ENCODE measurements around the gene LSR.
"Not testable (repeated sequence)": the region's sequence is repeated elsewhere in the genome, so short reads cannot be mapped to it uniquely, and the experiment has no call there.

LSR gene

DNA sequence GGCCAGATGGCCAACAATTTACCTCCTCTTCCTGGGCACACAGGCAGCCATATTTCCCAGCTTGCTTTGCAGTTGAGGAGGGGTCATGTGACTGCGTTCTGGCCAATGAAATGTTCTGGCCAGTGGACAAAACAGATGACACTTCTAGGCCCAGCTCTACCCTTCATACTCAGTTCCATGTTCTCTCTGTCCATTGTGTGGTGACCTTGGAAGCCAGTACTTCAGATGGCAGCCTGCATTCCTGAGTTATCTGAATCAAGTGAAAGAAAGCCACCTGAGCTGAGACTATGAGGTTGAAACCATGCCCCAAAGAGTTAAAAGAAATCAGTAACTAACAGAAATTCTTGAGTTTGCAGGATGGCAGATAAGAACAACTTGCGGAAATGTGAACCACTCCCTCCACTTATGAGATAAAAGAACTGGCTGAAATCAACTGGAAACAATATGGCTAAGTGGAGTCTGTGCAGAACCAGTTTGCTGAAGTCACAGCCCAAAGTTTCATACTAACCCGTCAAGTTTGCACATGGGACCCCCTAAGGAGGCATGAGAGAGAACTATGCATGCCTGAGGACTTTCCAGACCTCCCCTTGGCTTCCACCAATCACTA, 28.4 kb upstream of the LSR start:
- no peak for DNase-seq

GRCh38 chr19:35220973-35221590, 27.7 kb upstream of the LSR start:
- DNase-seq = not testable (repeated sequence)

DNA sequence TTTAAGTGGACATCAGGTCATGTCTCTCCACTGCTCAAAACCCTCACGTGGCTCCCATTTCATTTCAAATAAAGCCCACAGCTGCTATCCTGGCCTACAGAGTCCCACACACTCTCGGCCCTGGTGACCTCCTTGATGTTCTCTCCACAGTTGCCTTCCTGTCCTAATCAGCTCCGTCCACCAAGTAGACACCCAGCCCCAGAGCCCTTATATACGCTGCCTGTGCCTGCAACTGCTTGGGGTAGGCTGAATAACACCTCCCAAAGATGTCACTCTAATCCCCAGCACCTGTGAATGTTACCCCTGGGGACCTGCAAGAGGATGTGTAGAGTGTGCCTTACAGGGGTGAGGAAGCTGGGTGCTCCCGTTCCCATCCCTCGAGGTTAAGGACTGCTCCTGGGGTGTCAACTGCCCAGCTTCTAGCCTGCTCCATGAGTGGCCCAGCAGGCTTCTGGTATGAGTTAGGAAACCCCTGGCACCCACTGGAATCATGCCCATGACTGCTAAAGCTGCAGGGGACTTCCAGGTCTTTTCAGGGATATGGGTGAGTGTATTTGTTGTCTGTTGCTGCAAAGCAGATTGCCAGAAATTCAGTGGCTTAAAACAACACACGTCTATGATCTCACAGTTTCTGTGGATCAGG, 26.3 kb upstream of the LSR start:
- DNase-seq = no peak

DNA sequence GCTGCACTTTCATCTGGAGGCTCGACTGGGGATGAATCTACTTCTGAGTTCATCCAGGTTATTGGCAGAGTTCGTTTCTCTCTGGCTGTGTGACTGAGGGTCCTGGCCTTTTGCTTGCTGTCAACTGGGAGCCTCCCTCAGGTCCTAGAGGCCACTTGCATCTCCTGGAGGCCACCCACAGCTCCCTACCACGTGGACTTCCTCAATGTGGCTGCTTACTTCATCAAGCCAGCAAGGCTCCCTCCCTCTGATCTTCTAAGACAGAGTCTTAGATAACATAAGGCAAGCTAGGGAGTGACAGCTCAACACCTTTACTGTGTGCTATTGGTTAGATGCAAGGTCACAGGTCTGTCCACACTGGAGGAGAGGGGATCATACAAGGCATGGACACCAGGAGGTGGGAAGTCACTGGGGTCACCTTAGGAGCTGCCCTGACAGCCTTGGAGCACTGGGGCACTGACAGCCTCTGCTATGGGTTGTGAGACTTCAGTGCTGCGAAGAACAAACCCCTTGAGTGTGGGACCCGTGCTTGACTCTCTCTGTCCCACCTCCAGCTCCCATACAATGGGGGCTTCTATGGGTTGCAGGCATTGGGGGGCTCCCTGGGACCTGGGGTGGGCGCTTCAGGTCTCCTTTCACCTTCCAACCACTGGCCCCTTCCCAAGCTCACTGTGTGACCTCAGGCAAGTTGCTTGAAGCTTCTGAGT, 25.6 kb upstream of the LSR start:
- no peak for DNase-seq

DNA sequence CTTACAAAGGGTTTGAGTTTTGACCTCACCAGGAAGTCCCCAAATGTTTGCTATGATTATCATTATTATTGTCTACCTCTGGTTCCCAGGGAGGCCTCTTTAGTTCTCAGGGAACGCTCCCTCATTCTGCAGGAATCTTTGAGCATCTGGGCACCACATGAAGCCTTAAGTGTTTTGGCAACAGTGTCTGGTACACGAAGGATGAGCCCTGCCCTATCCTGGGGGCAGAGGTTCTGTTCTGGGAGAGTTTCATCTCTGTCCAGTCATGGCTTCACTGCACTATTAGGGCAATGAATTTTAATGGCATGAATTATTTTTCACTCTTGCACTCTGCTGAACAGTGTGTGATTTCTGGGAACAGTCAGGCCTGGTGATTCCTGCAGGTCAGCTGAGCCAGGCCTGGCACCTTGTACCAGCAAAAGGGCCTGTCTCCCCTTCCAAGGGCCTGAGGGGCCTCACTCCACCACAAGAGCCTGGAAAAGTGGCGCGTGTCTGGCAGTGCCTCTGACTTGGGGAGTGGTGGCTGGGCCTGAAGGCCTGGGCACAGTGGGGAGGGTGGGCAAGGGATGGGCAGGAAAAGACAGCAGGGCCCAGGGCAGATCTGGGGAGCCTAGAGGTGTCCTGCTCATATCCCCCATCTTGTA, 24.8 kb upstream of the LSR start:
- no peak for DNase-seq

DNA sequence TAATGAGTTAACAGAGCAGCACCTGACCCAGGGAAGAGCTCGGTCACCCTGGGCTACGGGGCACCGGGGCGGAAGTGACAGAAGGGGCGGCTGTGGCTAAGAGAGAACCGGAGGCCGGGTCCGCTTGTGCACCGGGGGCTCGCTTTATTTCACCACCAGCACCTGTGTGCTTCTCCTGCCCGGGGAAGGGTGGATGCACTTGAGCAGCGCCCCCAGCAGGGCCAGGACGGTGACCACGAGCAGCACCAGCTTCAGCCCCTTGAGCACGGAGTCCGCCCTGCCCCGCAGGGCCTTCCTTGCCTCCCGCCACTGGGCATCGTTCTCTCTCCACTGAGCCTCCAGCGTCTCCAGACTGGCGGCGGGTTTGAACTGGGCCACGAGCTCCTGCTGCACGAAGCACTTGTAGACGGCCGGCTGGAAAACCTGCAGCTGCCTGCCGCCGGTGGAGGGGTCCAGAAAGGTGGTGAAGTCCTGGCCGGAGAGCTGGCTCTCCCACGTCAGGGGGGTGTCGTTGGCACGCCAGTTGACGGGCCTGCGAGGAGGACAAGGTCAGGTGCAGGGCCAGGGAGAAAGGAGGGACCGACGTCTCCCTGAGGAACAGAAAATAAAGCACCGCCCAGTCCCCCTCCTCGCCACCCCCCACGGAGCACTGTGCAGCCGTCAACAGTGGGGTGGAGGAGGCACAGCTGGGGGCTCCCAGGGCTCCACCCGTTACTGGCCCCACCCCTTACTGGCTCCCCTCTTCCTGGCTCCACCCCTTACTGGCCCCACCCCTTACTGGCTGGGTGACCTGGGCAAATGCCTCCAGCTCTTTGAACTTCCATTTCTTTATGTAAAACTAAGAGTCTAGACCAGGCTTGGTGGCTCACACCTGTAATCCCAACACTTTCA, 23.9 kb upstream of the LSR start:
- no peak for DNase-seq

- DNase-seq = no peak
Observed at GRCh38 chr19:35225951-35226350, 22.9 kb upstream of the LSR start.

- no peak for DNase-seq
Observed at GRCh38 chr19:35226748-35227147, 22.1 kb upstream of the LSR start.

DNA sequence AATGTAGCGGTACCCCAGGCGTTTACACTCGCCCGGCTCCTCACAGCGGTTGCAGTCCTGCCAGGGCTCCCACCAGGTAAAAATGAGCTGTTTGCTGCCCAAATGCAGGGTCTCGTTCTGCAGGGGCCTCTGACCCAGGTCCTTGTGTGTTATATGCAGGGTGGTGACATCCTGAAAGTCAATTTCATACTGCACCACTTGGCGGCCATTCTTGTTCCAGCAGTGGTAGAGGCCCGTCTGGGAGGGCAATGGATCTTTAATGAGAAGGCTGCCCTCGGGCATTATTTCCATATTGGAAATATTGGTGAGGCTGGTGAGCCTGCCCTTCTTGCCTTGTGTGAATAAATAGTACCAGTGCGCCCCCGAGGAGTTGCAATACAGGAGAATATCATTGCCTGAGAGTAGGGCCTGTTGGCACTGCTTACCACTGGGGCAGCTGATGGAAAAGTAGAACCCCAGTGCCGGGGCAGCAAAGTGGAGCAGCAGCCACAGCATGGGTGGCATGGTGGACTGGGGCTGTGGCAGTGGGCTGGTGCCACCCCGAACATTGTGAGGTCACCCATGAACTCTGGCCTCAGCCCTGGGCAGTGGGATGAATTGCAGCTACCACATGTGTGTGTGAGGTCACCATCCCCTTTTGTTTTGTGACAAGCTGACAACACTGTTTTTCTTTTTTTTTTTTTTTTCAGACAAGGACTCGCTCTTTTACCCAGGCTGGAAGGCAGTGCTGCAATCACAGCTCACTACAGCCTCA, 20.4 kb upstream of the LSR start, which contains the start of gene FAM187B:
Gene FAM187B (minus strand): TSS at position 563 of the 754 bp plus-strand sequence. CDS start 59 bp downstream, at position 504.
- no peak for DNase-seq

DNA sequence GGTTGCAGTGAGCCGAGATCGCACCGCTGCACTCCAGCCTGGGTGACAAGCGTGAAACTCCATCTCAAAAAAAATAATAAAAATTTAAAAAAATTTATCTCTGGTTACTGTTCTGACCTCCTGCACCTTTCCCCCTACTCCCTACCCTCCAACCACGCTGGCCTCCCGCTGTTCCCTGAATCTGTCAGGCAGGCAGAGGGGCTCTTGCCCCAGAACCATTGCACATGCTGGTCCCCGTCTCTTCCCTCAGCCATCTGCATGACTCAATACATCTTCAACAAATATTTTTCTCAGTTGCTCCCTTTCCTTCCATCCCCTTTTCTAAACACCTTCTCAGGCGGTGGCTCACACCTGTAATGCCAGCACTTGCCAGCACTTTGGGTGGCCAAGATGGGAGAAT, 19.2 kb upstream of the LSR start:
- DNase-seq = no peak

- no peak for DNase-seq
Observed at GRCh38 chr19:35231956-35232645, 16.7 kb upstream of the LSR start.

GRCh38 chr19:35232912-35233311, 15.9 kb upstream of the LSR start:
- DNase-seq = no peak

- DNase-seq = peak in 1 of 2 donors; percentile 29
Observed at GRCh38 chr19:35236638-35237400, 12.0 kb upstream of the LSR start.

DNA sequence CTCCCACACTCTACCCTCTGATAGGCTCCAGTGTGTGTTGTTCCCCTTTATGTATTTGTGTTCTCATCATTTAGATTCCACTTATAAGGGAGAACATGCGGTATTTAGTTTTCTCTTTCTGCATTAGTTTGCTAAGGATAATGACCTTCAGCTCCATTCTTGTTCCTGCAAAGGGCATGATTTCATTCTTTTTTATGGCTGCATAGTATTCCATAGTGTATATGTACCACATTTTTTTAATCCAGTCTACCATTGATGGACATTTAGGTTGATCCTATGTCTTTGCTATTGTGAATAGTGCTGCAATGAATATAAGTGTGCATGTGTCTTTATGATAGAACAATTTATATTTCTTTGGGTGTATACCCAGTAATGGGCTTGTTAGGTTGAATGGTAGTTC, 9.2 kb upstream of the LSR start:
- not testable (repeated sequence) for DNase-seq

DNA sequence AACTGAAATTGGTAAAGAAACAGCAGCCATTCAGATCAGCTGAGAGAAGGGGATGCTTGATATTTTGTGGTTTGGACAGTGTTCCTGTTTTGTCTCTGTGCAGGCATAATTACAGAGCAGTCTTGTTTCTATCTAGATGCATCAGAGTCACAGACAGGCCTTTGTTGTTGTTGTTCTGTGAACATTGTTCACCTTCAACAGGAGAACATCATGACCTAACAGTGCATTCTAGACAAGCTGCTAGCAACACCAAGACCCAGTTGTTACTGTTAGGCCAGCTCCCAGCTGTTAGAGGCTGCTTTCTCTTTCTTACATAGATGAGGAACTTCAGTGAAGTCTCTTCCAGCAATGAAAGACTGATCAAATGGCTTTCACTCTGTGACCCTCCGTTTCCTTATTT, 8.5 kb upstream of the LSR start:
- no peak for DNase-seq

DNA sequence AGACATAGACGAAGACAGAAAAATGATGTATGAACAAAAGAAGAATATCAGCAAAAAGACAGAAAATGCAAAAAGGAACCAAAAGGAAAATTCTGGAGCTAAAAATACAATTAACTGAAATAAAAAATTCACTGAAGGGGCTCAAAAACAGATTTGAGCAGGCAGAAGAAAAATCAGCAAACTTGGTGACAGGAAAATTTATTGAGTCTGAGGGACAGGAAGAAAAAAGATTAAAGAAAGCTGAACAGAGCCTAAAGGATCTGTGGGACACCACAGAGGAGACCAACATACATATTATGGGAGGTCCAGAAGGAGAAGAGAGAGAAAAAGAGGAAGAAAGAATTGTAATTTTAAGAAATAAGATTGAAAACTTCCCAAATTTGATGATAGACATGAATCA, 7.4 kb upstream of the LSR start:
- DNase-seq = no peak

- DNase-seq = no peak
Observed at GRCh38 chr19:35246466-35247092, 2.2 kb upstream of the LSR start.

DNA sequence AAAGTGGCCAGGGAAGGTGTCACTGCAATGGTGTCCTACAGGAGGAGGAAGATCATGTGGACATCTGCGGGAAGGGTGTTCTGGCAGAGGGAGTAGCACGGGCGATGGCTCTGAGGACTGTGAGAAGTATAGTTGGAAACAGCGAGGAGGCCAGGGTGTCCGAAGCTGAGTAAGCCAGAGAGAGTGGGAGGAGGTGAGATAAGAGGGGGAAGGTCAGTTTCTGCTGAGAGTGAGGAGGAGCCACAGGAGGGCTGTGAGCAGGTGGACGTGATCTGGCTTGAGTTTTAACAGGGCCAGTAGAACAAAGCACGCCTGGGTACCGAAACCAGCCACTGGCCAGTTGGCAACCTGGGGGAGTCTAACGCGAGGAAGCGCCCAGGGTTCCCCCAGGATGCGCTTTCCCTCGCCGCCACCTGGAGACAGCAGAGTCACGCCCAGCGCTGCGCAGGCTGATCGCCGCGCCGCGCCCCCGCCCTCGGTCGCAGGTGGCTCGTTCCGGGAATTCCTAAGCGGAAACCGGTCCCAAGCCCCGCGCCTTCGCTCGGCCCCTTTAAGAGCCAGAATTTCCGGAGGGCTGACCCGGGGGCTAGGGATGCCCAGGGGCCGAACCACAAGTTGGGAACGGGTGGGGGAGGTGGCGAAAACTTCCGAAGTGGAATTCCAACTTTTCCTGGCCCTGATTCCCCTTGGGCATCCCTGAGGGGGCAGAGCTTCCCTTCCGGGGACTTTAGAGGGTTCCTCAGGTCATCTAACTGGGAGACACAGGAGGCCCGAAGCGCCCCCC, 1.1 kb upstream of the LSR start:
- DNase-seq = peak; percentile 55 to 70

Data from activated CD4-positive, alpha-beta T cell treated with anti-CD3 and anti-CD28 coated beads for 4 hours (primary cell).